ENCODE measurements around the gene TMEM141. TPM values are rescaled to one million over a fixed set of nuclear protein-coding genes. Genes with fewer than 3 reads are reported as not detected.
"Not testable (repeated sequence)": the region's sequence is repeated elsewhere in the genome, so short reads cannot be mapped to it uniquely, and the experiment has no call there.

Gene TMEM141
- total RNA-seq, 1 donor from 2014 or later: 228 TPM

GRCh38 chr9:136754059-136754572 lies 37.0 kb upstream of the TMEM141 start:
- TF ChIP-seq, protein P1, sequence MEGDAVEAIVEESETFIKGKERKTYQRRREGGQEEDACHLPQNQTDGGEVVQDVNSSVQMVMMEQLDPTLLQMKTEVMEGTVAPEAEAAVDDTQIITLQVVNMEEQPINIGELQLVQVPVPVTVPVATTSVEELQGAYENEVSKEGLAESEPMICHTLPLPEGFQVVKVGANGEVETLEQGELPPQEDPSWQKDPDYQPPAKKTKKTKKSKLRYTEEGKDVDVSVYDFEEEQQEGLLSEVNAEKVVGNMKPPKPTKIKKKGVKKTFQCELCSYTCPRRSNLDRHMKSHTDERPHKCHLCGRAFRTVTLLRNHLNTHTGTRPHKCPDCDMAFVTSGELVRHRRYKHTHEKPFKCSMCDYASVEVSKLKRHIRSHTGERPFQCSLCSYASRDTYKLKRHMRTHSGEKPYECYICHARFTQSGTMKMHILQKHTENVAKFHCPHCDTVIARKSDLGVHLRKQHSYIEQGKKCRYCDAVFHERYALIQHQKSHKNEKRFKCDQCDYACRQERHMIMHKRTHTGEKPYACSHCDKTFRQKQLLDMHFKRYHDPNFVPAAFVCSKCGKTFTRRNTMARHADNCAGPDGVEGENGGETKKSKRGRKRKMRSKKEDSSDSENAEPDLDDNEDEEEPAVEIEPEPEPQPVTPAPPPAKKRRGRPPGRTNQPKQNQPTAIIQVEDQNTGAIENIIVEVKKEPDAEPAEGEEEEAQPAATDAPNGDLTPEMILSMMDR (IDR thresholded peaks at IDR 0.05; ENCODE audit: insufficient read depth, low read length, severe bottlenecking): no peak
- FAIRE-seq: no peak
- H3K4me3 ChIP-seq (ENCODE audit: low read depth, low read length): no peak overlapping the region
- no peak for DNase-seq (ENCODE audit: low read depth)
- H3K36me3 ChIP-seq (ENCODE audit: control insufficient read depth, insufficient read depth, low read length): no peaks in the 10 kb centered on the region
- no peaks in the 10 kb centered on the region for H3K27me3 ChIP-seq (ENCODE audit: control insufficient read depth, insufficient read depth, low read length)

DNA sequence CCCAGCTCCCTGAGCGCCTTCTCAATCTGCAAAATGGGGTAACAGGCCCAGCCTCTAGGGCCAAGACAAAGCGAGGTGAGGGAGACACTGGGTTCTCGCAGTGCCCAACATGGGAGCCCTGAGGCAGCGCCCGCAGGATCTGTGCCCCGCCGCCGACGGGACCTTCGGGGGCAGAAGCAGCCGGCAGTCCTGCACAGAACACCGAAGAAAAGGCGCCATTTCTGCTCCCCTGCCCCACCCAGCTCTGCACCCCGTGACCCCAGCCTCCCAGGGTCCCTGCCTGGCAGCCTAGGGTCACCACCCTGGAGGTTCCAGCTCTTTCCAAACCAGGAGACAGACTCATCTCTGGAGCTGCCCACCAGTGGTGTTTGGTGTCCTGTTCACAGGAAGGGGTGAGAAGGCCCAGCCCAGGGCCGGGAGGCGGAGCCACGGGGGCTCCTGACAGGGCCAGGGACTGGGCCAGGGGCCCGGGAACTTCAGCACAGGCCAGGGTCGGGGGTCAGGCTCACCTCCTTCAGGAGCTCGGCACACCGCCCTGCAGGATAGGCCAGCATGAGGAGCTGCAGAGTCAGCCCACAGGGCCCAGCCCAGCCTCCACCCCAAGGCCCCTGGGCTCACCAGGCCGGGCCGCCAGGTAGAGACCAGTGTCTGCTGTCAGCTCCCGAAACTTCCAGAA lies 36.4 kb upstream of the TMEM141 start:
- TF ChIP-seq, protein P1 (IDR thresholded peaks at IDR 0.05; ENCODE audit: insufficient read depth, low read length, severe bottlenecking): no peak
- H3K4me3 ChIP-seq (ENCODE audit: low read depth, low read length): no peak overlapping the region
- no peaks in the 10 kb centered on the region for H3K36me3 ChIP-seq (ENCODE audit: control insufficient read depth, insufficient read depth, low read length)
- DNase-seq (ENCODE audit: low read depth) (no peak), FAIRE-seq (no peak)
- no peaks in the 10 kb centered on the region for H3K27me3 ChIP-seq (ENCODE audit: control insufficient read depth, insufficient read depth, low read length)

DNA sequence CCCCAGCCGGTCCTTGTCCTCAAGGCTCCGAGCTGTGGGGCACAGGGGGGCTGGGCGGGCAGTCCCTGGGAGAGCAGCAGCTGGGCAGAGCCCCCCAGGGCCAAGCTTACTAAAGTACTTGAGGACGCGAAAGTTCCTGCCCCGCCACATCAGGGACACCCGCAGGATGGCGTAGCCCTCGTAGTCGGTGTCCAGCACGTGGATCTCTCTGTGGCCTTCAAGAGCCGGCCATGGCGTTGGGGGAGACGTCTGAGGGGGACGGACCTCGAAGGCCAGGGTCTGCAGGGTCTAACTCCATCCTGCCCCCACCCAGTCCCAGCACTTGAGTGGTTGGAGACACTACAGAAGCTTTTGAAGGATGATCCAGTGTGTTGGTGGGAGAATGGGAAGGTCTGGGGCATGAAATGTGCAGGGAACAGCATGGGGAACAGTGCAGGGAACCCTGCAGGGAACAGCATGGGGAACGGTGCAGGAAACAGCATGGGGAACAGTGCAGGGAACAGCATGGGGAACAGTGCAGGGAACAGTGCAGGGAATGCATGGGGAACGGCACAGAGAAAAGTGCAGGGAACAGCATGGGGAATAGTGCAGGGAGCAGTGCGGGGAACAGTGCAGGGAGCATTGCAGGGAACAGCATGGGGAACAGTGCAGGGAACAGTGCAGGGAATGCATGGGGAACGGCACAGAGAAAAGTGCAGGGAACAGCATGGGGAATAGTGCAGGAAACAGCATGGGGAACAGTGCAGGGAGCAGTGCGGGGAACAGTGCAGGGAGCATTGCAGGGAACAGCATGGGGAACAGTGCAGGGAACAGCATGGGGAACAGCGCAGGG lies 35.6 kb upstream of the TMEM141 start:
- not testable (repeated sequence) for H3K27me3 ChIP-seq (ENCODE audit: control insufficient read depth, insufficient read depth, low read length); DNase-seq (ENCODE audit: low read depth); H3K4me3 ChIP-seq (ENCODE audit: low read depth, low read length); H3K36me3 ChIP-seq (ENCODE audit: control insufficient read depth, insufficient read depth, low read length)
- peak; percentile 99 for FAIRE-seq

- H3K4me3 ChIP-seq (ENCODE audit: low read depth, low read length): no peak overlapping the region
- no peaks in the 10 kb centered on the region for H3K27me3 ChIP-seq (ENCODE audit: control insufficient read depth, insufficient read depth, low read length)
- TF ChIP-seq, protein P1 (IDR thresholded peaks at IDR 0.05; ENCODE audit: insufficient read depth, low read length, severe bottlenecking): no peak
- no peaks in the 10 kb centered on the region for H3K36me3 ChIP-seq (ENCODE audit: control insufficient read depth, insufficient read depth, low read length)
- DNase-seq (ENCODE audit: low read depth): no peak
- FAIRE-seq: no peak
Observed at GRCh38 chr9:136756134-136756438, 35.1 kb upstream of the TMEM141 start.

DNA sequence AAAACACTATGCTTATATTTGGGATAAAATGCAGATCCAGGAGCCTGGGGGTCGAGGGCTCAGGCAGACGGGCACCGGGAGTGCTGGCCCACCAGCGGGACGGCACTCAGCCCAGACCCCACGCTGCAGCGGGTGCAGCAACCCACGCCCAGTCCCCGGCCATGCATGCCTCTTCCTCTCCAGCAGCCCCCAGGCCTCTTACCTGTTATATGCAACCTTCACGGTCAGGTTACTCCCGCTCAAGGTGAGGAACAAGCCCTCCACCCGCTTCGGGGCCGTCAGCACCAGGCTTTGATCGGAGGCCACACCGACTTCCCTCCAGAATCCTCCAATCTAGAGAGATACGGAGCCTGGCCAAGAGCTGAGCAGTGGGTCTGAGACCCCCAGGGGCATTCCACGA lies 34.3 kb upstream of the TMEM141 start:
- no peaks in the 10 kb centered on the region for H3K27me3 ChIP-seq (ENCODE audit: control insufficient read depth, insufficient read depth, low read length)
- no peaks in the 10 kb centered on the region for H3K36me3 ChIP-seq (ENCODE audit: control insufficient read depth, insufficient read depth, low read length)
- TF ChIP-seq, protein P1 (IDR thresholded peaks at IDR 0.05; ENCODE audit: insufficient read depth, low read length, severe bottlenecking): no peak
- no peak overlapping the region for H3K4me3 ChIP-seq (ENCODE audit: low read depth, low read length)
- no peak for DNase-seq (ENCODE audit: low read depth)
- FAIRE-seq: no peak

DNA sequence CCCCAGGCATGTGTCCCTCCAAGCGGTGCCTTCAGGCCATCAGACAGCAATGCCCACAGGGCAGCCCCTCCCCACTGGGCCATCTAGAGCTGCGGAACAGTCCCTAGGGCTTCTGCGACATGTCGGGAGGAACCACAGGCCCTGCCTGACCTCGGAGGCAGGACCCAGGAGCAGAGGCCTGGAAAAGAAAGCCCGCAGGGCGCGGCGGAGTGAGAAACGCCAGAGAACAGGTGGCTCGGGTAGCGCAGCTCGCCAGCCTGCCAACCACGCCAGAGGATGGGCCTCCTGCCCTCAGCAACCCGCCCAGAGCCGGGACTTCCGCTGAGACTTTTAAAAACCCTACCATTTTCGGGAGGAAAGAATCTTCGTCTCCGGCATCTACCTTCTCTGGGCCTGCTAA lies 33.8 kb upstream of the TMEM141 start:
- Histone ChIP-seq H3K36me3 (ENCODE audit: control insufficient read depth, insufficient read depth, low read length) (no peaks in the 10 kb centered on the region), H3K4me3 (ENCODE audit: low read depth, low read length) (no peak overlapping the region), H3K27me3 (ENCODE audit: control insufficient read depth, insufficient read depth, low read length) (no peaks in the 10 kb centered on the region)
- TF ChIP-seq, protein P1 (IDR thresholded peaks at IDR 0.05; ENCODE audit: insufficient read depth, low read length, severe bottlenecking): no peak
- FAIRE-seq (no peak), DNase-seq (ENCODE audit: low read depth) (no peak)

Data from bronchial epithelial cell (primary cell).